Measurements from ENCODE around the gene C2CD2.

DNA sequence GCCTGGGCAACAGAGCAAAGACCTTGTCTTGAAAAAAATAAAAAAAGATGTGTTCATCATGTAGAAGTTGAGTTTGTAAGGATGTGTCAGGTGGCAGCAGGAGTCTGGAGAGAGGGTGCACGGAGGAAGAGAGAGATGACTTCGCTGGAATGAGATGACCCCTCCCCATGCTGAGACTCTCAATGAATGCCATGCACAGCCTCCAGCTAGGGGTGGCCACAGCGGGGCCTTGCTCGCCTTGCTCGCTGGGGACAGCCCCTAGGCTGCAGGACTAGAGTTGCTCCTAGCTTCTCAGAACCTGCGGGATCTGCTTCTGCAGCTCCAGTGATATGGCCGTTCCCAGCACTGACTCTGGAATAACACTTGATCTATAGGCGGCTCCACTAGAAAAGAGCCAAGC lies 6.6 kb upstream of the C2CD2 start:
- TF ChIP-seq, protein P1, sequence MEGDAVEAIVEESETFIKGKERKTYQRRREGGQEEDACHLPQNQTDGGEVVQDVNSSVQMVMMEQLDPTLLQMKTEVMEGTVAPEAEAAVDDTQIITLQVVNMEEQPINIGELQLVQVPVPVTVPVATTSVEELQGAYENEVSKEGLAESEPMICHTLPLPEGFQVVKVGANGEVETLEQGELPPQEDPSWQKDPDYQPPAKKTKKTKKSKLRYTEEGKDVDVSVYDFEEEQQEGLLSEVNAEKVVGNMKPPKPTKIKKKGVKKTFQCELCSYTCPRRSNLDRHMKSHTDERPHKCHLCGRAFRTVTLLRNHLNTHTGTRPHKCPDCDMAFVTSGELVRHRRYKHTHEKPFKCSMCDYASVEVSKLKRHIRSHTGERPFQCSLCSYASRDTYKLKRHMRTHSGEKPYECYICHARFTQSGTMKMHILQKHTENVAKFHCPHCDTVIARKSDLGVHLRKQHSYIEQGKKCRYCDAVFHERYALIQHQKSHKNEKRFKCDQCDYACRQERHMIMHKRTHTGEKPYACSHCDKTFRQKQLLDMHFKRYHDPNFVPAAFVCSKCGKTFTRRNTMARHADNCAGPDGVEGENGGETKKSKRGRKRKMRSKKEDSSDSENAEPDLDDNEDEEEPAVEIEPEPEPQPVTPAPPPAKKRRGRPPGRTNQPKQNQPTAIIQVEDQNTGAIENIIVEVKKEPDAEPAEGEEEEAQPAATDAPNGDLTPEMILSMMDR (IDR thresholded peaks at IDR 0.05), result no peak
- TF ChIP-seq EZH2phosphoT487 (IDR thresholded peaks at IDR 0.05), result no peak
- TF ChIP-seq EZH2 (IDR thresholded peaks at IDR 0.05), result no peak

All from neural progenitor cell (in vitro differentiated cells).